ENCODE results near the gene KRTAP10-3.
"Not testable (repeated sequence)": the region's sequence is repeated elsewhere in the genome, so short reads cannot be mapped to it uniquely, and the experiment has no call there.

KRTAP10-3 gene

DNA sequence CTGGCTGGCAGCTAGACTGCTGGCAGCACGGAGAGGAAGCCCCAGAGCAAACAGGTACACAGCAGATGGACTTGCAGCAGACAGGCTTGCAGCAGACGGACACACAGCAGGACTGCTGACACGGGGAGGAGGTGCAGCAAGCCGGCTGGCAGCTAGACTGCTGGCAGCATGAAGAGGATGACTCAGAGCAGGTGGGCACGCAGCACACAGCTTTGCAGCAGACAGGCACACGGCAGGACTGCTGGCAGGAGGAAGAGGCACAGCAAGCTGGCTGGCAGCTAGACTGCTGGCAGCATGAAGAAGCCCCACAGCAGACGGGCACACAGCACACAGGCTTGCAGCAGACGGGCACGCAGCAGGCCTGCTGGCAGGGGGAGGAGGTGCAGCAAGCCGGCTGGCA lies 7.8 kb downstream of the KRTAP10-3 start:
- DNase-seq (ENCODE audit: insufficient read length, low spot score) (no peak), FAIRE-seq (no peak)

- FAIRE-seq: not testable (repeated sequence)
Observed at GRCh38 chr21:44550285-44550684, 8.3 kb downstream of the KRTAP10-3 start.

GRCh38 chr21:44549525-44550211 lies 8.9 kb downstream of the KRTAP10-3 start:
- no peak for DNase-seq (ENCODE audit: insufficient read length, low spot score)
- FAIRE-seq: no peak

More at GRCh38 chr21:44550285-44550684, 8.3 kb downstream of the KRTAP10-3 start:
- DNase-seq (ENCODE audit: insufficient read length, low spot score): not testable (repeated sequence)

- DNase-seq (ENCODE audit: insufficient read length, low spot score): no peak
- FAIRE-seq: no peak
Observed at GRCh38 chr21:44548922-44549321, 9.7 kb downstream of the KRTAP10-3 start.

GRCh38 chr21:44548381-44548780 lies 10.2 kb downstream of the KRTAP10-3 start:
- FAIRE-seq: no peak
- no peak for DNase-seq (ENCODE audit: insufficient read length, low spot score)

DNA sequence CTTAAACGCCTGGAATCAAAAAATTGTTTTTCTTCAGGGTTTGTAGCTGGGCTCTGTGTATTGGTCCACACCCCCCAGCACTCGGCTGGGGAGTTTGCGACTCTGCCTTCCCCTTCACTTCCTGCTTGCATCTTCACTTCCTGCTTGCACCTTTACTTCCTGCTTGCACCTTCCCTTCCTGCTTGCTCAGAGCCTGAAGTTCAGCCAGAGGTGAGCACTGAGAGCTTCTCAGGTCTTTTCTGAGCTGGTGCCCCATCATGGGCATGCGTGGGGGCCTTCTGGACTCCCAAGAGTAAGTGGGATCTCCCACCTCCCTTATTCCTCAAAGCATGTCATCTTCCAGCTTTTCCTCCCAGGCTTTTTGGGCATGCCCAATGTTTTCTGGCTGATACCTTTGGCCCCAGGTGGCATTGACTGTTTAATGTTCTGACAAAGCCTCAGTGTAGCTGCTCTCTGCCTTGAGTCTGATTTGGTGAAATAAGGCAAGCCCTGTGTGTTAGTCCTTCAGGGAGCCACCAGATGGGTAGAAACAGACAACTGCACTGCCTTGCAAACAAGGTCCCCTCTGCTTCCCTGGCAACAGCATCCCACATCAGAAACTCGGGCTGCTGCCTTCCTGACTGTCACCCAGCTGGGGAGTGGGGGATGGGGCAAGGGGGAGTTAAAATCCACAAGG lies 10.8 kb downstream of the KRTAP10-3 start:
- DNase-seq (ENCODE audit: insufficient read length, low spot score) (no peak), FAIRE-seq (no peak)

DNA sequence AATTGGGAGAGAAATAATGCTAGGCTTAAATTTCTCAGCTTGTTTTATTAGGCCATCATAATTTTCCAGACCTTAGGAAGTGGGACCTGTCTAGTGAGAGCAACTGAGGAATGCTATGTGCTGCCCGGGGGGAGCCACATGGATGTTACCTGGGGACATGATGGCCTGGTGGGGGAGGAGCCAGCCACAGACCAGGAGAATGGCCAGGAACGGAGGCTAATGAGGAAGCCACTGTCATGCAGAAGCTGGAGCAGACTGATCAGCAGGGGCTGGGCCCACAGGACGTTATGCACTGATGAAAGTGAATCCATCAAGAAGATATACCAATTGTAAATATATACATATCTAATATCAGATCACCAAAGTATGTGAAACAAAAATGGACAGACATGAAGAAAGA lies 14.0 kb downstream of the KRTAP10-3 start:
- FAIRE-seq (no peak), DNase-seq (ENCODE audit: insufficient read length, low spot score) (no peak)

- DNase-seq (ENCODE audit: insufficient read length, low spot score) (no peak), FAIRE-seq (no peak)
Observed at GRCh38 chr21:44542716-44543115, 15.9 kb downstream of the KRTAP10-3 start.

DNA sequence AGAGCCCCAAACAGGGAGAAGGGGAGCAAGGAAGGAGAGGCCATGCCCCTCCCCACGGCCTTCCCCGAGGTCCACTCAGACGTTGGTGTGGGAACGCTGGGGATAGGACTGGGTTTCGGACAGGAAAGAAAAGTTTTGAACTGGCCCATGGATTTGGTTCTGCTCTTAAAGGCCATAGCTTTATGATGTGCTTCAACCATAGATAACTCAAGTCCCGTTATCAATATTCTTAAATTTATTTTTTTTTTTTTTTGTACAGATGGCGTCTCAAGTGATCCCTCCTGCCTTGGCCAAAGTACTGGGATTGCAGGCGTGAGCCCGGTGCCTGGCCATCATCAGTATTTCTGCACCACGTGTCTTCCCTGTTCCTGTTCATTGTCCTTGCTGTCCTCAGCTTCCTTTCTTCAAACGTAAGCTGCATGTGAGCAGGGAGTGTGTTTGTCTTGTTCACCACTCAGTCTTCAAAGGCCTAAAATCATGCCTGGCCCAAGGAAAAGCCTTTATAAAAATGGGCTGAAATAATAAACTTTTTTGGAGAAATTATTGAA lies 17.8 kb downstream of the KRTAP10-3 start:
- FAIRE-seq (no peak), DNase-seq (ENCODE audit: insufficient read length, low spot score) (no peak)

DNA sequence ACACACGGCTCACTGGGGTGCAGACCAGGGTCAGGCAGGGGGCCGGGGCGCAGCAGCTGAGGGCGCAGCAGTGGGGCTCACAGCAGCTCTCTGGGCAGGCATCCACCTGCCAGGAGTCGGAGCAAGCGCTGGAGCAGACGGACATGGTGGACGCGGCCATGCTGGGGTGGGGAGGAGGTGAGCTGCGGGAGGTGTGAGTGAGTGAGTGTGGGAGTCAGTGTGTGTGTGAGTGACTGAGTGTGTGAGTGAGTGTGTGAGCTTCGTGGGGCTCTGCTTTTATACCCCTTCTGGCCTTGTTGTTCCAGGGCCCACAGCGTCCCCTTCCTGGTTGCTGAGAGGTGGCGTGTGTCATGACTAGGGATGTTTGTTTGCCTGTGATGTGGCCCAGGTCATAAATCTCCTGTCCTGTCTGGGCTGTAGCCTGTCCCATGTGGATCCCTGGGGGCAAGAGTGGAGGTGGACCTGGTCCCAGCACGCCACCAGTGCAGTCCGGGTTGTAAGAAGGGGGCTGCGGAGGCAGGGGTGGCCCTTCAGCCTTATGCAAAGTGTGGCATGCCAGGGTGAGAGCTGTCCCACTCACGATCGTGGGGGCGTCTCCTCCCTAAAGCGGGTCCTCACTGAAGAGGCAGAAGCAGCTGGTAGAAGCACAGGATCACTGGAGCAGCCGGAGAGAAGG lies 18.5 kb downstream of the KRTAP10-3 start, which contains the start of gene KRTAP10-1:
Gene KRTAP10-1, minus strand, starts transcription at position 205 of the 676 bp plus-strand sequence. Its CDS starts 45 bp downstream, at position 160.
- FAIRE-seq (no peak), DNase-seq (ENCODE audit: insufficient read length, low spot score) (no peak)

DNA sequence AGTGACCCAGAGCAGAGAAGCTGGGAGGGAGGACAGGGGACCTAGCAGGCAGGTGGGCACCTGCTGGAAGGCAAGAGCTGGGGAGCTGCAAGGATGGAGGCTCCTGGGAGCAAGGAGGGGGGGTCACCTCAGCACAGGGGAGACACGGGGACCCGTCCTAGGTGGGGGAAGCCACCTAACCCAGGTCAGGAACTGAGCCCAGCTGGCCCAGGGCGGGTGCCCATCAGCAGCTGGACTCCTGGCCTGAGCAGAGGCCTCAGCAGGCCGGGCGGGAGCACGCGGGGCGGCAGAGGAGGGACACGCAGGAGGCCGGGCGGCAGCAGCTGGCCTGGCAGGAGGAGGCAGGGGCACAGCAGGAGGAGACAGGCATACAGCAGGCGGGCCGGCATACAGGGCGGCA lies 19.5 kb downstream of the KRTAP10-3 start:
- no peak for FAIRE-seq
- DNase-seq (ENCODE audit: insufficient read length, low spot score): no peak

GRCh38 chr21:44537930-44538911 lies 20.4 kb downstream of the KRTAP10-3 start:
- FAIRE-seq: no peak
- no peak for DNase-seq (ENCODE audit: insufficient read length, low spot score)

DNA sequence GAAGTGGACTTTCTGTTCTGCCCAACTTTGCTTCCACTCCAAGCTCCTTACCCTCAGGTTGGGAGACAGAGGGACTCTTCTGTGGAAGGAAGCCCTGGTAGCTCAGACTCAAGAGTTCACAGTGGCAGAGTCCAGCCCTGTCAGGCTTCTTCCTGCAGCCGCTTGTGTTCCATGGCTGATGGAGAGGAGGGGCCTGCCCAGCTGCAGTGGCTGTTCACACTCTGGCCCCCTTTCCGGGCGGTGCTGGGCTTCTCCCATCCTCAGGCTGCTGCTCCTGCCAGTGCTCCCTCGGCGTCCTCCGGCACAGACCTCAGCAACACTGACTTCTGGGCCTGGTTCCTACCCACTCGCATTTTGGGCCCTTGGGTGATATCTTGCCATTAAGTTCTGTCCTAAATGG lies 22.6 kb downstream of the KRTAP10-3 start:
- no peak for DNase-seq (ENCODE audit: insufficient read length, low spot score)
- FAIRE-seq: no peak

- FAIRE-seq: no peak
Observed at GRCh38 chr21:44534688-44535087, 23.9 kb downstream of the KRTAP10-3 start.

DNA sequence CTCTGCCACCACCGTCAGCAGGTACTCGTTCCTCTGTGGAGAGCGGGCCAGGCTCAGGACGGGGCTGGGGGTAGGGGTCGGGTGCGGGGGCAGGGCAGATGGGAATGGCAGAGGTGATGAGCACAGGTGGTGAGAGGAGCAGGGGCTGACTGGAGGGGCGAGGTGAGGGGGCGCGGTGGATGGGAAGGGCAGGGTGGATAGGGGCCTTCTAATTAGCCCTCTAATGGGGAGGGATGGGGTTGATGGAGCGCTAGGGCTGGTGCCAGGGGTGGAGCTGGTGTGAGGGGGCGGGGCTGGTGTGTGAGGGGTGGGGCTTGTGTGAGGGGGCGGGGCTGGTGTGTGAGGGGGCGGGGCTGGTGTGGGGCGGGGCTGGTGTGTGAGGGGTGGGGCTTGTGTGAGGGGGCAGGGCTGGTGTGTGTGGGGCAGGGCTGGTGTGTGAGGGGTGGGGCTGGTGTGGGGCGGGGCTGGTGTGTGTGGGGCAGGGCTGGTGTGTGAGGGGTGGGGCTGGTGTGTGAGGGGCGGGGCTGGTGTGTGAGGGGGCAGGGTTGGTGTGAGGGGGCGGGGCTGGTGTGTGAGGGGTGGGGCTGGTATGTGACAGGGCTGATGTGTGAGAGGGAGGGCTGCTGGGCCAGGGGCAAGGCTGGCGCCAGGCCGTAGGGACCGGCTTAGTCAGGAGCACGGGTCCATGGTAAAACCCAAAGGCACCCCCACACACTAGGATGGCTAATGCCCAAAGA lies 24.5 kb downstream of the KRTAP10-3 start:
- FAIRE-seq (no peak), DNase-seq (ENCODE audit: insufficient read length, low spot score) (no peak)

More at GRCh38 chr21:44534688-44535087, 23.9 kb downstream of the KRTAP10-3 start:
- DNase-seq (ENCODE audit: insufficient read length, low spot score): no peak

DNA sequence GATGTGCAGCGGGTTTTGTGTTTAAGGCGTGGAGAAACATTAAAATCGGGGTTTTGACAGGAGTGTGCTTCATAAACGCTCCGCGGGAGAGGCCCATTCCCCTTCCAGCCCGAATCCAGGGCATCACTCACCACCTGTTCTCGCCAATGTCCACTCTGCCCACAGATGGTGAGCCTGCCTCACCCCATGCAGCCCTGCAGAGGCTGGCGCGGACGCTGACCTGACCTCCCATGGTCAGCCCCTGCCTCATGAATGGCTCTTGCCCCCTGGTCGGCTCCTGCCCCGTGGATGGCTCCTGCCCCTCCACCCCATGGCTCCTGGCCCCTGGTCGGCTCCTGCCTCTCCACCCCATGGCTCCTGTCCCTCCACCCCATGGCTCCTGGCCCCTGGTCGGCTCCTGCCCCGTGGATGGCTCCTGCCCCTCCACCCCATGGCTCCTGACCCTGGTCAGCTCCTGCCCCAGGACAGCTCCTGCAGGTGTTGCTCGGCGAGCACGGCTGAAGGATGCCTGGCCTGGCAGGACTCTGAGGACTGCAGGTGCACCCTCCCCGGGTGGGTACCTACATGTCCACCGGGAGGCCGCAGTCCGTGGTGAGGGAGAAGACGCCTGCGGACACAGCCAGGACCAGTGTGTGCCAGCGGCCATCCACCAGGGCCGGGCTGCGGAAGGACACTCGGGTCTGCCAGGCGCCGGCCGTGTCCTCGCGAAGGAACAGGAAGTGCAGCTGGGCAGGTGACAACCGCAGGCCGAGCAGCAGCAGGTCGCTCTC lies 25.3 kb downstream of the KRTAP10-3 start:
- FAIRE-seq (no peak), DNase-seq (ENCODE audit: insufficient read length, low spot score) (no peak)

DNA sequence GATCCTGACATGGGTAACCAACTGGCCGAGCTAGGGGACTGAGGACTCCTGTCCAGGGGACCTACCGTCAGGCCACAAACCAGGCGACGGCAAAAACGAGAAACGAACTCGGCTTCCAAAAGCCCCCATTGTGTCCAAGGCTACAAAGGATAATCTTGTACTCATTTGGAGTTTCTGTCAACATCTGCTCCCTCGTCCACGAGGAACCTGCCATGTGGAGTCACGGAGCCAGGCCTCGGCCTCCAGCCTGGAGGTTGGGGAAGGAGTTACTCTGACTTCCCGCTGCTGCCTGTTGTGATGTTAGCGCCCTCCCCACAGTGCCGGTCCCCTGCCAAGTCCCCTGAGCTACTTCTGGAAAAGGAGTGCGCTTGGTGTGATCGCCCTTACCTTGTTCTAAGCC lies 25.9 kb downstream of the KRTAP10-3 start:
- no peak for FAIRE-seq
- DNase-seq (ENCODE audit: insufficient read length, low spot score): no peak

DNA sequence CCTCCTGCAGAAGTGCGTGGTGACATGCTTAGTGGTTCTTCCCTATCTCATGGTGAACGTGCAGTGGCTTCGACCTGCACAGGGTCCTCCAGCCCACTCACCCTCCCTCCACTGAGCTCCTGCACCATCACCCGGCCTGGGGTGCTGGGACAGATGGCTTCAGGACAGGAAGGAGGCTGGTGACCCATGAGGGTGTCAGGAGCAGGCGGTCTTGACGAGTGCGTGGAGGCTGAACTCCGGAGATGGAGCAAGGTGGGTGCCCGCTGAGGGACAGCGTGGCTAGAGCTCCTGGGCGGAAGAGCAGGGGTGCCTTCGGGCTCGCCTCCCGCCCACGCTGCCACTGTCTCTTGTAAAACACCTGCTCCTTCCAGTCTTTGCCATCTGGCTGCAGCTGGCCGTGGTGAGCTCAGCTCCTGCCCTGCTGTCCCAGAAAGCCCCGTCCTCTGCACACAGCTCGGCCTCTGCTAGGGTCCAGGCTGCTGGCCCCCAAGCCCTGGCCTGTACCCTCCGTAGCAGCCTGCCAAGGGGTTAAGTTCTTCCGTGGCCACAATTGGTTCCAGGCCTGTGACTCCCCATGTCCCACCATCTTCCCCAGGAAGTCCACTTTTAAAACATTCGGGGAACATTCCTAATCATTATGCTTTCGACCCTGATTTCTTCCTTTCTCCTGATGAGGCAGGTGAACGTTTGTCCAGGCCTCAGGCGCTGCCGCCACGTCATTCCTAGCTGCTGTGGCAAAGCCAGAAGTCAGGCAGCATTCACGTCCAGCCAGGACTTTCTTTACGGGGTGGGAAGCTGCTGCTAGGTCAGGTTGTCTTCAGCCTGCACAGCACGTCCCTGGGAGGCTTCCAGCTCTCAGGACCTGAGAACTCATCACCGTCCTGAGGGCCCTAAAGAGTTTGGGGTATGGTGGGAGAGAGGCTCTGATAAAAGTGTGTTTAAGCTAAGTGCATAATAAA lies 26.7 kb downstream of the KRTAP10-3 start:
- FAIRE-seq (no peak), DNase-seq (ENCODE audit: insufficient read length, low spot score) (no peak)
